HepG2 (cell line): ENCODE data around the gene TMEM63B. TPM values are rescaled to one million over a fixed set of nuclear protein-coding genes. Genes with fewer than 3 reads are reported as not detected.

Experiments used
- AGO1 ChIP-seq: fragments of 200-400 bp; formaldehyde crosslinking; IDR thresholded peaks from 2 replicates; pipeline ENCODE4 v1.6.1; 2017; ENCODE audit warnings: mild to moderate bottlenecking, low read depth, low read length, moderate library complexity; ENCODE audit not compliant: poor library complexity, severe bottlenecking
- CBX5 ChIP-seq: sonication (generic); formaldehyde crosslinking; IDR thresholded peaks from 2 replicates; pipeline ENCODE4 v1.4.0; 2020; ENCODE audit warnings: missing genetic modification reagents, borderline replicate concordance
- CSRNP1 ChIP-seq: sonication (generic); formaldehyde crosslinking; IDR thresholded peaks from 2 replicates; pipeline ENCODE4 v1.8.1; 2023; ENCODE audit warnings: mild to moderate bottlenecking, missing genetic modification reagents
- FOXK1 ChIP-seq: sonication (generic); formaldehyde crosslinking; IDR thresholded peaks from 2 replicates; pipeline ENCODE4 v1.4.0; 2020; ENCODE audit warnings: low read depth, missing genetic modification reagents, borderline replicate concordance
- GLI4 ChIP-seq: sonication (generic); formaldehyde crosslinking; IDR thresholded peaks from 2 replicates; pipeline ENCODE4 v1.5.1; 2020; ENCODE audit warnings: missing genetic modification reagents, mild to moderate bottlenecking, moderate library complexity, borderline replicate concordance
- IKZF1 ChIP-seq: fragments of 450-650 bp; IDR thresholded peaks from 2 replicates; pipeline ENCODE4 v1.7.1; 2016
- JUN ChIP-seq: sonication (generic); formaldehyde crosslinking; IDR thresholded peaks from 2 replicates; pipeline ENCODE4 v1.4.0; 2020; ENCODE audit warnings: mild to moderate bottlenecking, missing genetic modification reagents
- KDM2A ChIP-seq: sonication (generic); formaldehyde crosslinking; IDR thresholded peaks from 2 replicates; pipeline ENCODE4 v1.4.0; 2020; ENCODE audit warnings: low read depth, missing genetic modification reagents, borderline replicate concordance
- MBD4 ChIP-seq: IDR thresholded peaks from 2 replicates; pipeline ENCODE4 v1.6.1; 2012; ENCODE audit warnings: low read length, inconsistent platforms, borderline replicate concordance
- MLXIP ChIP-seq: sonication (generic); formaldehyde crosslinking; IDR thresholded peaks from 2 replicates; pipeline ENCODE4 v1.9.0; 2021; ENCODE audit warnings: missing genetic modification reagents, borderline replicate concordance
- NCOR1 ChIP-seq: fragments of 200-600 bp; sonication (generic); IDR thresholded peaks from 2 replicates; pipeline ENCODE4 v1.7.0; 2017; ENCODE audit warnings: antibody characterized with exemption, low read length, borderline replicate concordance
- RBFOX2 ChIP-seq: fragments of 200-400 bp; formaldehyde crosslinking; IDR thresholded peaks from 2 replicates; pipeline ENCODE4 v1.6.1; 2017; ENCODE audit warnings: low read depth, mild to moderate bottlenecking, low read length
- RORA ChIP-seq: sonication (generic); formaldehyde crosslinking; IDR thresholded peaks from 2 replicates; pipeline ENCODE4 v1.5.0; 2020; ENCODE audit warnings: mild to moderate bottlenecking, missing genetic modification reagents, moderate library complexity
- SNRNP70 ChIP-seq: fragments of 200-400 bp; formaldehyde crosslinking; IDR thresholded peaks from 2 replicates; pipeline ENCODE4 v1.6.1; 2017; ENCODE audit warnings: mild to moderate bottlenecking, low read depth, low read length, moderate library complexity
- SOX5 ChIP-seq: IDR thresholded peaks from 2 replicates; pipeline ENCODE4 v1.6.1; 2016; ENCODE audit warnings: borderline replicate concordance
- TSC22D2 ChIP-seq: sonication (generic); formaldehyde crosslinking; IDR thresholded peaks from 2 replicates; pipeline ENCODE4 v1.5.1; 2020; ENCODE audit warnings: missing genetic modification reagents, mild to moderate bottlenecking, borderline replicate concordance
- ZBTB25 ChIP-seq: IDR thresholded peaks from 2 replicates; pipeline ENCODE4 v1.6.1; 2018; ENCODE audit warnings: missing genetic modification reagents
- ZKSCAN1 ChIP-seq: fragments of 150-350 bp; IDR thresholded peaks from 2 replicates; pipeline ENCODE4 v1.6.1; 2014; ENCODE audit warnings: low read length
- ZNF20 ChIP-seq: sonication (generic); formaldehyde crosslinking; IDR thresholded peaks from 2 replicates; pipeline ENCODE4 v1.4.0; 2020; ENCODE audit warnings: mild to moderate bottlenecking, moderate library complexity, missing genetic modification reagents
- ZNF251 ChIP-seq: sonication (generic); formaldehyde crosslinking; IDR thresholded peaks from 2 replicates; pipeline ENCODE4 v1.9.0; 2021; ENCODE audit warnings: mild to moderate bottlenecking, missing genetic modification reagents
- ZNF460 ChIP-seq: sonication (generic); formaldehyde crosslinking; IDR thresholded peaks from 2 replicates; pipeline ENCODE4 v1.5.1; 2020; ENCODE audit warnings: missing genetic modification reagents, mild to moderate bottlenecking, borderline replicate concordance
- ZNF550 ChIP-seq: sonication (generic); formaldehyde crosslinking; IDR thresholded peaks from 2 replicates; pipeline ENCODE4 v1.4.0; 2020; ENCODE audit warnings: mild to moderate bottlenecking, missing genetic modification reagents, borderline replicate concordance
- ZNF576 ChIP-seq: sonication (generic); formaldehyde crosslinking; IDR thresholded peaks from 2 replicates; pipeline ENCODE4 v1.4.0; 2020; ENCODE audit warnings: mild to moderate bottlenecking, missing genetic modification reagents
- ZSCAN21 ChIP-seq: sonication (generic); formaldehyde crosslinking; IDR thresholded peaks from 2 replicates; pipeline ENCODE4 v1.8.0; 2022; ENCODE audit warnings: mild to moderate bottlenecking, missing genetic modification reagents, moderate library complexity, borderline replicate concordance
- polyA plus RNA-seq, 8 experiments: library from polyadenylated mRNA; depleted of rRNA in 3 of 8; stranded (reverse) in 7 of 8; unstranded in 1 of 8; fragments of >200 nt; fragmentation: Illumina TruSeq in 4 of 8; extraction: Trizol in 4 of 8; gene quantifications; 2 replicates each; pipeline versions ENCODE4 v1.2.1 to v1.2.3, GENCODE V29; 2011 to 2016; ENCODE audit warnings: low read depth in 4 of 8, missing spikeins in 1 of 8, mixed read lengths in 1 of 8; ENCODE audit not compliant: insufficient read depth in 1 of 8
- total RNA-seq, 5 experiments: library from RNA; depleted of rRNA; stranded (reverse); fragments of >200 nt; fragmentation: Illumina TruSeq; extraction: Trizol; gene quantifications; 2 replicates each; pipeline ENCODE4 v1.2.3, GENCODE V29; 2016; ENCODE audit warnings: low read depth in 1 of 5
- TF ChIP-seq, protein P1 (sequence below): IDR thresholded peaks from 2 replicates; pipeline ENCODE4 v1.6.1; 2016; ENCODE audit warnings: mild to moderate bottlenecking, missing biosample characterization, missing genetic modification reagents

TMEM63B gene
- total and polyA plus RNA-seq, 2 of the 13 experiments (the other 11 are each of a cell fraction or from before 2014, with no cell fraction given): 27.4 to 75.8 TPM

- TF ChIP-seq MLXIP (CRISPR knock-in tag) (no peak), JUN (CRISPR knock-in tag) (no peak), ZNF460 (CRISPR knock-in tag) (no peak), MBD4 (no peak), RBFOX2 (no peak), AGO1 (no peak), KDM2A (no peak), TSC22D2 (CRISPR knock-in tag) (no peak), RORA (CRISPR knock-in tag) (no peak), SNRNP70 (no peak), ZNF550 (no peak), SOX5 (CRISPR knock-in tag) (peak; percentile 12; the same call in 1 of the 2 replicates), FOXK1 (CRISPR knock-in tag) (no peak), ZBTB25 (no peak), GLI4 (no peak), CSRNP1 (CRISPR knock-in tag) (no peak), ZKSCAN1 (no peak), ZNF20 (no peak), CBX5 (CRISPR knock-in tag) (no peak), ZNF576 (CRISPR knock-in tag) (no peak), ZNF251 (CRISPR knock-in tag) (no peak), NCOR1 (no peak), IKZF1 (no peak), ZSCAN21 (no peak; the same call in 1 of the 2 replicates)
- TF ChIP-seq, protein P1, sequence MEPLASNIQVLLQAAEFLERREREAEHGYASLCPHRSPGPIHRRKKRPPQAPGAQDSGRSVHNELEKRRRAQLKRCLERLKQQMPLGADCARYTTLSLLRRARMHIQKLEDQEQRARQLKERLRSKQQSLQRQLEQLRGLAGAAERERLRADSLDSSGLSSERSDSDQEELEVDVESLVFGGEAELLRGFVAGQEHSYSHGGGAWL (CRISPR knock-in tag): no peak
Observed at GRCh38 chr6:44100088-44100550, 27.2 kb upstream of the TMEM63B start (continued).
